ENCODE data around the gene ARMC7. TPM values are rescaled to one million over a fixed set of nuclear protein-coding genes. Genes with fewer than 3 reads are reported as not detected.
"Not testable (repeated sequence)": the region's sequence is repeated elsewhere in the genome, so short reads cannot be mapped to it uniquely, and the experiment has no call there.

ARMC7 gene
- total RNA-seq, 4 donors from 2014 or later = 3.5 to 10.3 (median 6.7) TPM

- intact Hi-C loops (cut with DNase I) = no loop called here
- 96% methylated on average over 2 of the region's 2 CpGs for WGBS
- Histone ChIP-seq H3K27ac (replicated peaks in 1 of 4) (no peak overlapping the region), H3K9me3 (no peaks in the 10 kb centered on the region), H3K4me1 (peaks cover 0 to 12% (median 3%) of the 10 kb centered on the region in 4 donors), H3K27me3 (no peaks in the 10 kb centered on the region), H3K36me3 (peaks cover 2 to 9% (median 5%) of the 10 kb centered on the region in 4 donors), H3K4me3 (no peak overlapping the region)
- no peak for DNase-seq (ENCODE audit: extremely low spot score)
- no peak for TF ChIP-seq EP300 (IDR thresholded peaks at IDR 0.05)
- TF ChIP-seq POLR2AphosphoS5 (IDR thresholded peaks at IDR 0.05) = no peak
- TF ChIP-seq POLR2A (IDR thresholded peaks at IDR 0.05; ENCODE audit: low read depth) = no peak
- no peak for TF ChIP-seq CTCF (IDR thresholded peaks at IDR 0.05)
Measured at GRCh38 chr17:75069783-75070182, 40.0 kb upstream of the ARMC7 start.

GRCh38 chr17:75071478-75072271 is 38.1 kb upstream of the ARMC7 start:
- H3K27ac ChIP-seq (replicated peaks in 1 of 4); DNase-seq (ENCODE audit: extremely low spot score): not testable (repeated sequence)
- 87% methylated on average over 8 of the region's 8 CpGs for WGBS

GRCh38 chr17:75072909-75073308 is 36.9 kb upstream of the ARMC7 start:
- H3K9me3 ChIP-seq; H3K27me3 ChIP-seq; intact Hi-C loops (cut with DNase I); H3K27ac ChIP-seq (replicated peaks in 1 of 4); H3K36me3 ChIP-seq; H3K4me3 ChIP-seq; DNase-seq (ENCODE audit: extremely low spot score): not testable (repeated sequence)
- WGBS = 100% methylated on average over 5 of the region's 5 CpGs
- peaks cover 9 to 25% (median 16%) of the 10 kb centered on the region in 4 donors for H3K4me1 ChIP-seq

More at GRCh38 chr17:75071478-75072271, 38.1 kb upstream of the ARMC7 start:
- peaks cover 0 to 12% (median 3%) of the 10 kb centered on the region in 4 donors for H3K4me1 ChIP-seq
- H3K27me3 ChIP-seq; intact Hi-C loops (cut with DNase I); H3K36me3 ChIP-seq; H3K9me3 ChIP-seq; H3K4me3 ChIP-seq: not testable (repeated sequence)

- H3K27ac ChIP-seq (replicated peaks in 1 of 4) = peak overlapping the region in 1 of 4 donors; percentile 39
- peaks cover 13 to 32% (median 21%) of the 10 kb centered on the region in 4 donors for H3K4me1 ChIP-seq
- no peak for DNase-seq (ENCODE audit: extremely low spot score)
- TF ChIP-seq POLR2A (IDR thresholded peaks at IDR 0.05; ENCODE audit: low read depth) = no peak
- TF ChIP-seq POLR2AphosphoS5 (IDR thresholded peaks at IDR 0.05) = no peak
- no peak for TF ChIP-seq CTCF (IDR thresholded peaks at IDR 0.05)
- TF ChIP-seq EP300 (IDR thresholded peaks at IDR 0.05) = no peak
- intact Hi-C loops (cut with DNase I) = no loop called here
- H3K27me3 ChIP-seq = no peaks in the 10 kb centered on the region
- H3K4me3 ChIP-seq = no peak overlapping the region
- no peaks in the 10 kb centered on the region for H3K36me3 ChIP-seq
- WGBS = 69% methylated on average over 5 of the region's 5 CpGs
- no peaks in the 10 kb centered on the region for H3K9me3 ChIP-seq
Measured at GRCh38 chr17:75073618-75074047, 36.1 kb upstream of the ARMC7 start.

GRCh38 chr17:75074532-75074931 is 35.2 kb upstream of the ARMC7 start:
- Histone ChIP-seq H3K9me3 (no peaks in the 10 kb centered on the region), H3K27me3 (no peaks in the 10 kb centered on the region), H3K36me3 (no peaks in the 10 kb centered on the region), H3K4me1 (peaks cover 14 to 41% (median 21%) of the 10 kb centered on the region in 4 donors), H3K4me3 (no peak overlapping the region), H3K27ac (replicated peaks in 1 of 4) (no peak overlapping the region)
- intact Hi-C loops (cut with DNase I) = no loop called here
- no peak for TF ChIP-seq POLR2AphosphoS5 (IDR thresholded peaks at IDR 0.05)
- no peak for TF ChIP-seq CTCF (IDR thresholded peaks at IDR 0.05)
- no peak for TF ChIP-seq POLR2A (IDR thresholded peaks at IDR 0.05; ENCODE audit: low read depth)
- TF ChIP-seq EP300 (IDR thresholded peaks at IDR 0.05) = no peak
- DNase-seq (ENCODE audit: extremely low spot score) = no peak
- WGBS = 90% methylated on average over 2 of the region's 14 CpGs

Measured in esophagus muscularis mucosa (tissue), 4 donors.